Measurements from ENCODE around the gene TBX1. TPM values are rescaled to one million over a fixed set of nuclear protein-coding genes. Genes with fewer than 3 reads are reported as not detected.

The TBX1 gene
- total and polyA plus RNA-seq, 7 donors, result 18.2 to 112 (median 80.8) TPM

- intact Hi-C loops (cut with DNase I), result loop anchor here in 1 of 2 donors (2.0 kb wide), 1 partner anchor 41 kb away; no protein-coding TSS in a partner anchor
- Histone ChIP-seq H3K9me3 (no peaks in the 10 kb centered on the region), H3K27me3 (ENCODE audit: insufficient read depth in 3 of 3, low read length in 2 of 3) (peaks cover 0 to 33% (median 10%) of the 10 kb centered on the region in 3 donors), H3K4me3 (peak overlapping the region; percentile 67), H3K36me3 (ENCODE audit: insufficient read depth in 1 of 2, low read depth in 1 of 2) (no peaks in the 10 kb centered on the region), H3K4me1 (peaks cover 5% of the 10 kb centered on the region), H3K27ac (peak overlapping the region; percentile 15)
- DNase-seq (no peak), ATAC-seq (no peak)
- TF ChIP-seq CTCF (IDR thresholded peaks at IDR 0.05), result no peak
- 89% methylated on average over 12 of the region's 12 CpGs for WGBS, 3 donors
These were observed 41.0 kb upstream of the TBX1 start for GRCh38 chr22:19719488-19720021.

DNA sequence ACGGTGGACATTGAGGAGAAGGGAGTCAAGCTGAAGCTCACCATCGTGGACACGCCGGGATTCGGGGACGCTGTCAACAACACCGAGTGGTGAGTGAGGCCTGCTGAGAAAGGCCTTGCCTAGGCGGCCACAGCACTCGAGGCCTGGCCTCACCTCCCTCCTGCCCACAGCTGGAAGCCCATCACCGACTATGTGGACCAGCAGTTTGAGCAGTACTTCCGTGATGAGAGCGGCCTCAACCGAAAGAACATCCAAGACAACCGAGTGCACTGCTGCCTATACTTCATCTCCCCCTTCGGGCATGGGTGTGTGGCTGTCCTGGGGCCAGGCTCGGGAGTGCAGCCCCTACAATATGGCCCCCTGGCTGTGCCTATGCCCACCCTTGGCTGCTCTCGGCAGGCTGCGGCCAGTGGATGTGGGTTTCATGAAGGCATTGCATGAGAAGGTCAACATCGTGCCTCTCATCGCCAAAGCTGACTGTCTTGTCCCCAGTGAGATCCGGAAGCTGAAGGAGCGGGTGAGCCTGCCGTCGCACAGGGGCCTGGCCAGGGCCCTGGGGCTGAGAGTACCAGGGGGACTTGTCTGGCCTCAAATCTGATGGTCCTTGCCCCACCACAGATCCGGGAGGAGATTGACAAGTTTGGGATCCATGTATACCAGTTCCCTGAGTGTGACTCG is 40.3 kb upstream of the TBX1 start:
- Histone ChIP-seq H3K36me3 (ENCODE audit: insufficient read depth in 1 of 2, low read depth in 1 of 2) (no peaks in the 10 kb centered on the region), H3K27ac (no peak overlapping the region), H3K4me3 (no peak overlapping the region), H3K9me3 (no peaks in the 10 kb centered on the region), H3K4me1 (peaks cover 5% of the 10 kb centered on the region), H3K27me3 (ENCODE audit: insufficient read depth in 3 of 3, low read length in 2 of 3) (peaks cover 0 to 32% (median 10%) of the 10 kb centered on the region in 3 donors)
- DNase-seq (no peak), ATAC-seq (no peak)
- TF ChIP-seq CTCF (IDR thresholded peaks at IDR 0.05), result no peak
- WGBS, 3 donors, result 91 to 92% (median 91%) methylated on average over 26 of the region's 26 CpGs
- intact Hi-C loops (cut with DNase I), result no loop called here

- H3K4me3 ChIP-seq, result no peak overlapping the region
- ATAC-seq (no peak), DNase-seq (no peak)
These were observed 39.6 kb upstream of the TBX1 start for GRCh38 chr22:19720999-19721329.

DNA sequence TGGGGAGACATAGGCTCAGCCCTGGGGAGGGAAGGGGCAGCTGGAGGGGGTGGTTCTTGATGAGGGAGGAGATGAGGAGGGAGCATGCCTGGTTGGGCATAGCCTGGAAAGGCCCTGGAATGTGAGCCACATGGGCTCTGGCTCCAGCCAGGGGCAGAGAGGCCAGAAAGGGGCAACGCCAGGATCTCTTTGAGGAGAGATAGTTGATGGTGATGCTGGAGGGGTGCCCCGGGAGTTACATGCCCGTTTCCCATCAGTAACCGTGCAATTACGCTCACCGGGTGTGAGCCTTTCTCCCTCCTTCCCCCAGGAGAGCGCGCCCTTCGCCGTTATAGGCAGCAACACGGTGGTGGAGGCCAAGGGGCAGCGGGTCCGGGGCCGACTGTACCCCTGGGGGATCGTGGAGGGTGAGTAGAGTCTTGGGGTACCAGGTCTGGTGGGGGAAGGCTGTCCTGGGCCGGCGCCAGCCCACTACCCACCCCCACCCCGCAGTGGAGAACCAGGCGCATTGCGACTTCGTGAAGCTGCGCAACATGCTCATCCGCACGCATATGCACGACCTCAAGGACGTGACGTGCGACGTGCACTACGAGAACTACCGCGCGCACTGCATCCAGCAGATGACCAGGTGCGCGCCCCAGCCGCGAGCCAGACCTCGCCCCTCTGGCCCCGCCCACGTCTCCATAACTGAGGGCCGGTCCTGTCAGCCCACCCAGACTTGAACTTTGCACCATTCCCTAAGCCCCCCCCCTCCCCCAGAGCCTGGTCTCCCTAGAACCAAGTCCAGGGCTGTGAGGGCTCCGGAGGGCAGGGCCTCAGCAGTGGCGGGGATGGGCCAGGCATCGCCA is 39.0 kb upstream of the TBX1 start:
- H3K36me3 ChIP-seq (ENCODE audit: insufficient read depth in 1 of 2, low read depth in 1 of 2), result no peaks in the 10 kb centered on the region
- no peaks in the 10 kb centered on the region for H3K9me3 ChIP-seq
- TF ChIP-seq CTCF (IDR thresholded peaks at IDR 0.05), result no peak
- no peak overlapping the region for H3K4me3 ChIP-seq
- WGBS, 3 donors, result 79 to 83% (median 80%) methylated on average over 39 to 44 of the region's 44 CpGs
- DNase-seq (no peak), ATAC-seq (no peak)
- H3K27me3 ChIP-seq (ENCODE audit: insufficient read depth in 3 of 3, low read length in 2 of 3), result peaks cover 0 to 32% (median 10%) of the 10 kb centered on the region in 3 donors
- intact Hi-C loops (cut with DNase I), result no loop called here
- H3K4me1 ChIP-seq, result peaks cover 5% of the 10 kb centered on the region
- no peak overlapping the region for H3K27ac ChIP-seq

More at GRCh38 chr22:19720999-19721329, 39.6 kb upstream of the TBX1 start:
- WGBS, 3 donors, result 90 to 98% (median 96%) methylated on average over 2 of the region's 2 CpGs
- no peak for TF ChIP-seq CTCF (IDR thresholded peaks at IDR 0.05)
- Histone ChIP-seq H3K4me1 (peaks cover 5% of the 10 kb centered on the region), H3K9me3 (no peaks in the 10 kb centered on the region), H3K27me3 (ENCODE audit: insufficient read depth in 3 of 3, low read length in 2 of 3) (peaks cover 0 to 32% (median 10%) of the 10 kb centered on the region in 3 donors), H3K27ac (no peak overlapping the region), H3K36me3 (ENCODE audit: insufficient read depth in 1 of 2, low read depth in 1 of 2) (no peaks in the 10 kb centered on the region)
- intact Hi-C loops (cut with DNase I), result no loop called here
